T-helper 2 cell treated with Interferon-gamma antibody and Interleukin-4, amounts not matched to agents 5 μg/mL and 100 μg/mL, for 36 hours (primary cell): Measurements from ENCODE around the gene ACACA.
"Not testable (repeated sequence)": the region's sequence is repeated elsewhere in the genome, so short reads cannot be mapped to it uniquely, and the experiment has no call there.

Source experiments
- DNase-seq: peaks from one replicate; pipeline ENCODE4 v3.0.0; 2021; ENCODE audit warnings: low spot score
- H3K27ac Mint-ChIP-seq: one replicate; pipeline ENCODE4 v1.8.0; 2021; ENCODE audit warnings: mild to moderate bottlenecking, mixed read lengths
- H3K27me3 Mint-ChIP-seq: one replicate; pipeline ENCODE4 v1.8.0; 2021; ENCODE audit warnings: low read depth, mixed read lengths
- H3K36me3 Mint-ChIP-seq: one replicate; pipeline ENCODE4 v1.8.0; 2021; ENCODE audit warnings: low read depth, mixed read lengths
- H3K4me1 Mint-ChIP-seq: one replicate; pipeline ENCODE4 v1.8.0; 2021; ENCODE audit warnings: low read depth, mixed read lengths
- H3K4me3 Mint-ChIP-seq: one replicate; pipeline ENCODE4 v1.8.0; 2022; ENCODE audit warnings: mild to moderate bottlenecking, moderate library complexity, mixed read lengths
- H3K9me3 Mint-ChIP-seq: one replicate; pipeline ENCODE4 v1.8.0; 2021; ENCODE audit warnings: mixed read lengths

Gene ACACA

GRCh38 chr17:37384560-37385149, 22.0 kb downstream of the ACACA start:
- no peak for DNase-seq
- Mint-ChIP-seq H3K9me3 (no peaks in the 10 kb centered on the region), H3K4me1 (no peaks in the 10 kb centered on the region), H3K27me3 (no peaks in the 10 kb centered on the region), H3K27ac (no peak overlapping the region), H3K4me3 (no peak overlapping the region), H3K36me3 (no peaks in the 10 kb centered on the region)

GRCh38 chr17:37382056-37382455, 24.6 kb downstream of the ACACA start:
- Mint-ChIP-seq H3K36me3 (no peaks in the 10 kb centered on the region), H3K27ac (no peak overlapping the region), H3K4me1 (no peaks in the 10 kb centered on the region), H3K4me3 (no peak overlapping the region), H3K27me3 (no peaks in the 10 kb centered on the region), H3K9me3 (no peaks in the 10 kb centered on the region)
- DNase-seq: no peak

GRCh38 chr17:37375706-37376105, 30.9 kb downstream of the ACACA start, which contains the start of gene C17orf78:
TSS of gene C17orf78 (plus strand) at chr17:37375985. CDS start at chr17:37376093, 108 bp downstream.
- peaks cover 5% of the 10 kb centered on the region for H3K4me1 Mint-ChIP-seq
- H3K4me3 Mint-ChIP-seq: no peak within 1 kb of the TSS
- H3K36me3 Mint-ChIP-seq: no peaks in the 10 kb centered on the region
- DNase-seq: no peak
- H3K27ac Mint-ChIP-seq: no peak within 1 kb of the TSS
- H3K27me3 Mint-ChIP-seq: no peaks in the 10 kb centered on the region
- H3K9me3 Mint-ChIP-seq: no peaks in the 10 kb centered on the region

- no peak overlapping the region for H3K27ac Mint-ChIP-seq
Observed at GRCh38 chr17:37373530-37374159, 33.0 kb downstream of the ACACA start.

GRCh38 chr17:37368577-37368976, 38.1 kb downstream of the ACACA start:
- H3K9me3 Mint-ChIP-seq: no peaks in the 10 kb centered on the region
- H3K4me1 Mint-ChIP-seq: peaks cover 4% of the 10 kb centered on the region
- no peak overlapping the region for H3K4me3 Mint-ChIP-seq
- DNase-seq: no peak
- H3K27me3 Mint-ChIP-seq: no peaks in the 10 kb centered on the region
- H3K36me3 Mint-ChIP-seq: no peaks in the 10 kb centered on the region
- H3K27ac Mint-ChIP-seq: no peak overlapping the region

More at GRCh38 chr17:37373530-37374159, 33.0 kb downstream of the ACACA start:
- no peaks in the 10 kb centered on the region for H3K36me3 Mint-ChIP-seq
- H3K4me1 Mint-ChIP-seq: peaks cover 5% of the 10 kb centered on the region
- no peaks in the 10 kb centered on the region for H3K9me3 Mint-ChIP-seq
- DNase-seq: peak; percentile 66
- no peak overlapping the region for H3K4me3 Mint-ChIP-seq
- H3K27me3 Mint-ChIP-seq: no peaks in the 10 kb centered on the region

- Mint-ChIP-seq H3K9me3 (no peaks in the 10 kb centered on the region), H3K27me3 (no peaks in the 10 kb centered on the region), H3K27ac (no peak overlapping the region)
Observed at GRCh38 chr17:37365589-37365988, 41.0 kb downstream of the ACACA start.

GRCh38 chr17:37361543-37361942, 45.1 kb downstream of the ACACA start:
- H3K4me1 Mint-ChIP-seq: peaks cover 21% of the 10 kb centered on the region
- H3K36me3 Mint-ChIP-seq: no peaks in the 10 kb centered on the region
- H3K9me3 Mint-ChIP-seq: no peaks in the 10 kb centered on the region
- H3K4me3 Mint-ChIP-seq: no peak overlapping the region
- no peak for DNase-seq
- no peak overlapping the region for H3K27ac Mint-ChIP-seq
- no peaks in the 10 kb centered on the region for H3K27me3 Mint-ChIP-seq

More at GRCh38 chr17:37365589-37365988, 41.0 kb downstream of the ACACA start:
- H3K4me1 Mint-ChIP-seq: no peaks in the 10 kb centered on the region
- DNase-seq: no peak
- no peaks in the 10 kb centered on the region for H3K36me3 Mint-ChIP-seq
- no peak overlapping the region for H3K4me3 Mint-ChIP-seq

GRCh38 chr17:37360632-37361031, 46.0 kb downstream of the ACACA start:
- DNase-seq: no peak
- H3K36me3 Mint-ChIP-seq: no peaks in the 10 kb centered on the region
- H3K27me3 Mint-ChIP-seq: no peaks in the 10 kb centered on the region
- no peak overlapping the region for H3K4me3 Mint-ChIP-seq
- H3K4me1 Mint-ChIP-seq: peaks cover 21% of the 10 kb centered on the region
- no peaks in the 10 kb centered on the region for H3K9me3 Mint-ChIP-seq
- no peak overlapping the region for H3K27ac Mint-ChIP-seq

GRCh38 chr17:37359682-37360188, 46.9 kb downstream of the ACACA start:
- Mint-ChIP-seq H3K4me3 (peak overlapping the region; percentile 77), H3K9me3 (no peaks in the 10 kb centered on the region), H3K27ac (peak overlapping the region; percentile 77), H3K27me3 (no peaks in the 10 kb centered on the region), H3K4me1 (peaks cover 21% of the 10 kb centered on the region), H3K36me3 (no peaks in the 10 kb centered on the region)
- DNase-seq: no peak

GRCh38 chr17:37358830-37359681, 47.6 kb downstream of the ACACA start:
- Mint-ChIP-seq H3K36me3 (no peaks in the 10 kb centered on the region), H3K27me3 (no peaks in the 10 kb centered on the region), H3K4me3 (peak overlapping the region; percentile 95), H3K9me3 (no peaks in the 10 kb centered on the region), H3K27ac (peak overlapping the region; percentile 89), H3K4me1 (peaks cover 21% of the 10 kb centered on the region)
- DNase-seq: peak; percentile 97

- H3K4me1 Mint-ChIP-seq: peaks cover 21% of the 10 kb centered on the region
- no peaks in the 10 kb centered on the region for H3K9me3 Mint-ChIP-seq
- H3K27me3 Mint-ChIP-seq: no peaks in the 10 kb centered on the region
- no peaks in the 10 kb centered on the region for H3K36me3 Mint-ChIP-seq
- H3K27ac Mint-ChIP-seq: peak overlapping the region; percentile 89
- peak; percentile 33 for DNase-seq
- peak overlapping the region; percentile 95 for H3K4me3 Mint-ChIP-seq
Observed at GRCh38 chr17:37358098-37358829, 48.4 kb downstream of the ACACA start.

- H3K27me3 Mint-ChIP-seq, H3K36me3 Mint-ChIP-seq, H3K9me3 Mint-ChIP-seq, DNase-seq: not testable (repeated sequence)
- peak overlapping the region; percentile 95 for H3K4me3 Mint-ChIP-seq
- peaks cover 21% of the 10 kb centered on the region for H3K4me1 Mint-ChIP-seq
- peak overlapping the region; percentile 10 for H3K27ac Mint-ChIP-seq
Observed at GRCh38 chr17:37356796-37357569, 49.7 kb downstream of the ACACA start.

- Mint-ChIP-seq H3K36me3 (peaks cover 25% of the 10 kb centered on the region), H3K4me1 (peaks cover 12% of the 10 kb centered on the region)
- H3K27ac Mint-ChIP-seq, H3K4me3 Mint-ChIP-seq, DNase-seq, H3K9me3 Mint-ChIP-seq, H3K27me3 Mint-ChIP-seq: not testable (repeated sequence)
Observed at GRCh38 chr17:37346863-37347402, 59.7 kb downstream of the ACACA start.
